LNCAP (cell line): ENCODE results near the gene NLRP13.

Source experiments
- CTCF ChIP-seq: fragments of 450-650 bp; IDR thresholded peaks from 2 replicates; pipeline ENCODE4 v1.5.1; 2017; ENCODE audit warnings: mild to moderate bottlenecking

NLRP13 gene

GRCh38 chr19:55931936-55932386 is at the start of gene NLRP13:
TSS of gene NLRP13 (minus strand) at chr19:55932336. CDS start at chr19:55932311, 25 bp downstream.
- no peak for TF ChIP-seq CTCF

GRCh38 chr19:55980415-55980814 is 48.3 kb upstream of the NLRP13 start:
- no peak for TF ChIP-seq CTCF

GRCh38 chr19:55973982-55974381 is 41.8 kb upstream of the NLRP13 start:
- TF ChIP-seq CTCF: no peak

- TF ChIP-seq CTCF: no peak
Measured at GRCh38 chr19:55962186-55962585, 30.1 kb upstream of the NLRP13 start.

- no peak for TF ChIP-seq CTCF
Measured at GRCh38 chr19:55959996-55960675, 28.0 kb upstream of the NLRP13 start.

GRCh38 chr19:55958356-55958755 is 26.2 kb upstream of the NLRP13 start:
- TF ChIP-seq CTCF: no peak

GRCh38 chr19:55956431-55956830 is 24.3 kb upstream of the NLRP13 start:
- no peak for TF ChIP-seq CTCF

- TF ChIP-seq CTCF: no peak
Measured at GRCh38 chr19:55947532-55947931, 15.4 kb upstream of the NLRP13 start, which contains the start of gene NLRP8. TSS of gene NLRP8 (plus strand) at chr19:55947832.
